Femur (tissue), 1 donor: ENCODE measurements around the gene CCDC68.

Experiments
- DNase-seq: peaks from one replicate; pipeline ENCODE4 v3.0.0-alpha.2; 2017

Gene CCDC68

DNA sequence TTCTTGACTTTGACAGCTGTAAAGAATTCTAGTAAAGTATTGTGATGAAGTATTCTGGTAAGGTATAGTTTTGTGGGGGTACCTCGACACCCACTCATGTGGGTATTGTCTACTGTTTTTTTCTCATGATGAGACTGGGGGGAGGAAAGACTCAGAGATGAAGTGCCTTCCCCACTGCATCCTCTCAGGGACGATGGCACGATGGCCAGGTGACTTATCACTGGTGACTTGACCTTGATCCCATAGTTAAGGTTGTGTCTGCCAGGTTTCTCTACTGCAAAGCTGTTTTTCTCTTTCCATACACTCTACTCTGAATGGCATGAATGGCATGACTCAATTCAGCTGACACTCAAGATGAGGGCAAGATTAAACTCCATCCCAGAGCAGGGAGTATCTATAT lies 936 bp upstream of the CCDC68 start:
- DNase-seq, result no peak

DNA sequence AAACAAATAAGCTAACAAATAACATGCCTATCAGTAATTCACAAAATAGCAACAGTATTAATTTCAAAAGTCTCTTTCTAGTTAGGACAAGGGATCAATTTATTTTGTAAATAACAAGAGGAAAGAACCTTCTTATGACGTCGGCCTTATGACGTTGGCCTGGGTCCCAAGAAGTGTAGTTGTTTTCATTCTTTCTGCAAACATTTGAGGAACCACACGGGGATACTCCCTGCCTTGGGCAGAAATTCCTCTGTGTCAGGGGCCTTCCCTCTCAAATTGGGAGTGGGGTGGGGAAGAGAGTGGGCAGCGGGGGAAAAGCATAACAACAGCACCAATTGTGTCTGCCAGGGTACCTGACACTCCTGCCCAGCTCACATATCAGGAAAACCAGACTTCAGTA lies 1.3 kb downstream of the CCDC68 start:
- no peak for DNase-seq

DNA sequence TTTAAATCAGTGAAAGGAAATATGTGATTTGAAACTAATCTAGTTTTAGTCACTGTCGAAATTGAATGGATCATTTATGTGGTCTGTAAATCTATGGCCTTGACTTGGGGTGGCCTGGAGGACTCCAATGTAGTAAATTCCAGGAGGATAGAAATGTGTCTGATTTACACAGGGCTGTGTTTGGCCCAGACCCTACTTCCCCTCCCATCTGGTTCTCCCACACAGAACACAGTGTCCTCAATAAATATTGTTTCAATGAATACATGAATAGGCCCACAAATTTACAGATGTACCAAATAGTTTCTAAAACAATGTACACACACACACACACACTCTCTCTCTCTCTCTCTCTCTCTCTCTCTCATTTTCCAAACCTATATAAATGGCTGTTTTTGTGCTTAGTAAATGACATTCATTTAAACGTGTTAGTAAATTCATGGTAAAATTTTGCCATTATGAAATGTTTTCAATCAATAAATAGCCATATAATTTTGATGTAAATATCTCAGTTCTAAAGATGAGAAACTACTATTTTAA lies 1.9 kb downstream of the CCDC68 start:
- no peak for DNase-seq

DNA sequence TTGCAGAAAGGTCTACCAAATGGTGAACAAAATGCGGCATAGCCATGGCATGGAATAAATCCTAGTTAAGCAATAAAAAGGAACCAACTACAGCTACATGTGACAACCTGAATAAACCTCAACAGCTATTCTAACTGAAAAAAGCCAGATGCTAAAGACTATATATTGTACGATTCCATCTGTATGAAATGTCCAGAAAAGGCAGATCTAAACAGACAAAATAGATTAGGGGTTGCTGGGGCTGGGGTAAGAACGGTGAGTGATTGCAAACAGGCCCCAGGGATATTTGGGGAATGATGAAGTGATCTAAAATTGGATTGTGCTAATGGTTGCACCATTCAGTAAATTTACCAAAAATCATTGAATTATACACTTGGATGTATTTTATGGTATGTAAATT lies 2.8 kb downstream of the CCDC68 start:
- no peak for DNase-seq

DNA sequence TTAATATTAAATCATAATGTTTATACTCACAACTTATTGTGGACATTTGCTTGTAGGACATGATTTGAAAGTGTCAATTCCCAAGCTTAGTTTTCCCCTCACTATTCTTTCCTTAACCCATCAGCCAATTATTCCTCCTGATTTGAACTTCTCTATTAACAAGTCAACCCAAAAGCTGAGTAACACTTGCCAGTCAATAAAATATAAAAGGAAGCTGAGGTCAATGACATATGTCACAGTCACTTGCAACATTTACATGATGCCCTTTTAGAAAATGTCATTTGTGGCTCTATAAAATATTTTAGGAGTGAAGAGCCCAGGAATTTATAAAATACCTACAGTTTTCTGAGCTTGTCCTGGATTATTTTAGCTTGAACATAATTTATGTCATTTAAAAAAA lies 7.2 kb downstream of the CCDC68 start:
- no peak for DNase-seq

DNA sequence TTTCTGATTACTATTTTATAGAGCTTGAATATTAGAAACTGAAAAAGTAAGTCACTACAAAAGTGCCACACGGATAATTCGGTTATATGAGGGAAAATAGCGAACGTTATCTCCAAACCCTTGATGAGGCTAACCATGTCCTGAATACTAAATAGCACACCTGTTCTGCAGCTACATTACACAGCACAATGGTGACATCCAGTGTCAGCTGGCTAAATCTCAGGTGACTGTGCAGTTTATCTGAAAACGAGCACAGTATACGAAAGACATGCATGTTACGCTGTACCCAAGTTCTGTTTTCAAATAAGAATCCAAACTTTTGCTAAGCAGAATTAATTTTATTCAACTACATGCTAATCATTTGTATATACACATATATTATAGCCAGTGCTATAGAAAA lies 9.0 kb downstream of the CCDC68 start:
- DNase-seq, result no peak

DNA sequence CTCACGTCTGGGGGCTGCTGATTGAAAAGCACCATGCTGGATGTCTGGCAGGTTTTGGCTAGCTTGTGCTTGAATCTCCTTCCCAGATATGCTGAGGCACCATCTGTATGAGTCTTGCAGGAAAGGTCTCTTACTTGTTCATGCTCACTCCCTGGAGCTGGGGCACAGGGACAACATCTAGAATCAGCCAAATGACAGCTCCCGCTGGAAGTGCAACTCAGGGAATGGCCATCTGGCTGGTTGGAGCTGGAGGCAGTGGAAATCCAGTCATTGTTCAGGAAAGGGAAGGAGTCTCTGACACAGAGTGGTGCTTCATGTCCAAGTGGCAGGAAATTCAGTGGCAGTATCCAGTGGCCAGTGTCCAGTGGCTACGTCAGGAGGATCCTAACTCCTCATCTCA lies 9.7 kb downstream of the CCDC68 start:
- no peak for DNase-seq

DNA sequence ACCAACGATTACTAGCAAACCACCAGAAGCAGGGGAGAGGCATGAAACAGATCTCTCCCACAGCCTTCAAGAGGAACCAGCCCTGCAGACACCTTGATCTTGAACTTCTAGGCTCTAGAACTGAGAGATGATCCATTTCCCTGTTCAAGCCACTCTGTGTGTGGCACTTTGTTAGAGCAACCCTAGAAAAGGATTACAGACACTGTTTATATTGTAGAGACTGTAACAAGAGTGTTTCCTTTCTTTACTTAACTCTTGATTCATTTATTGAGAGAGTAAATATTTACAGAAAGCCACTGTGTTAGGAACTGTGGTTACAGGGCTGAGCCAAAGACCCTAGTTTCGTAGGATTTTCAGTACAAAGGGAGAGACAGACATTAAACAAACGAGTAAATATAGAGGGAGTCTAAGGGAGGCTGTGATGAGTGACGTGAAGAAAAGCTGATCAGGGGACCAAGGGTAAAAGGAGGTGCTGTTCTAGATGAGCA lies 10.9 kb downstream of the CCDC68 start:
- DNase-seq, result no peak

DNA sequence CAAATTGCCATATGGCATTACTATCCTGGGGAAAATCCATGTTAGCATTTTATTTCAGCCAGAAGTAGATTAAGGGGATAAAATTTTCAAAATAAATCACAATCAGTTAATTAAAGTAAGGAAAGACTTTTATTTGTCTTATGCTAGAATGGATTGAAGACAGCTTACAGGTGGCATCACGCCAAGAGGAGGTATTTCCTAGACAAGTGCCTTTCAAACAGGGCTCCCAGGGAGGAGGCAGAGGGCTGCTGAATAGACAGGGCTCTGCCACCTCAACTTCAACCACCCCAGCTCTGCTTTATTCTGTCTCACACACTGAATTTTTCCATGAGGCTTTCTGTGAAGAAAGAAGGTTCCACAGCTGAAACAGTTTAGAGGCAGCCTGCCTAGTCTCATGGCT lies 12.2 kb downstream of the CCDC68 start:
- DNase-seq, result no peak

DNA sequence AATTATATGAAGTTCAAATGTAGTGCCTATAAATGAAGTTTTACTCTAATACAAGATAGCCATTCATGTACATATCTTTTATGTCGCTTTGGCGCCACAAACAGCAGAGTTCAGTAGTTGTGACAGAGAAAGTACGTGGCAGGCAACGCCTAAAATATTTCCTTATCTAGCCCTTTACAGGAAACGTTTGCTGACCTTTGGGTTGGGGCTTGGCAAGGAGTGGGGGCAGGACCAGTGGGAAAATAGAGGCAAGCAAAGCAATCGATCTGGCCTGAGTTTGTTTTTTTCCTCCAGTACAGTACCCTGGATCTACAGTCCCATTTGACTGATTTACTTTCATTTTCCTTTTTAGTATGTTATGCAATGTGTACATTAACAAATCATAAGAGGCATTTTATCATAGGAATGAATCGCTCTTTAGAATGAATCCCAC lies 13.1 kb downstream of the CCDC68 start:
- peak; percentile 32 for DNase-seq

DNA sequence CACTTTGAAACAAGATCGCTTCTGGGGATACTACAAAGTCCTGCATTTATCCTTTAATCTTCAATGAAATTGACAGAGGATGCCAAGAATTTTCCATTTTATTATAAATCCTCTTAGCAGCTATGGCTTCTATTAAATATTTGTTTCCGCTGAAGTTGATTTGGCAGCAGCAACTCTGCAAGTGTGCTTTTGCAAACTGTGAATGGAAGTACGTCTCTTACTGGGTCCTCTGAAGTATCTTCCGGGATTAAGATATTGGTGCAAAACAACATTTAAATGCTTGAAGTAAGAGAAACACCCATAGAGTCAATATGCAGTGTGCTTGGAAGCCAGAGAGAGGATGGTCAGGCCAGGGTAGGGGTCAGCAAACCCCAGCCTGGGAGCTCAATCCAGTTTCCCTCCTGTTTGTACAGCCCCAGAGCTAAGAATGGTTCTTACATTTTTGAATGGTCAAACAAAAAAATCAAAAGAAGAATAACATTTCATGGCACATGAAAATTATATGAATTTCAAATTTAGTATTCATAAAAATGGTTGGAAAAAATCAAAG lies 13.6 kb downstream of the CCDC68 start:
- DNase-seq, result no peak

DNA sequence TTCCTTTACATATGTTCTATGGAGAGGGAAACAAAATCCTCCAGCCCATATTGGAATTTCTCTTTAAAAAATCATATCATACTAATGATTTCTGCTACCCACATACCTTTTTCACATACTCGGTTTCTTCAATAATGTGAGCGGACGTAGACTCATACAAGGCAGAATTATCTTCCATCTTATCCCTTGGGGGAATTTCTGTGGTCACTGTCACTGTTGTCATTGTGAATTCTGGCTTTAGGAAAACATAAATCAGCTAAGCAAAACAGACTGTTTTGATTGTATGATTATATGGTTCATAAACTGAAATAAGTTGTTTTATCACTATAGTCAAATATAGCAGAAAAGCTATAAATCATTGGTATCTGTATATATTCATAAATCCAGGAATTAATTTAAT lies 16.7 kb downstream of the CCDC68 start:
- DNase-seq, result no peak

DNA sequence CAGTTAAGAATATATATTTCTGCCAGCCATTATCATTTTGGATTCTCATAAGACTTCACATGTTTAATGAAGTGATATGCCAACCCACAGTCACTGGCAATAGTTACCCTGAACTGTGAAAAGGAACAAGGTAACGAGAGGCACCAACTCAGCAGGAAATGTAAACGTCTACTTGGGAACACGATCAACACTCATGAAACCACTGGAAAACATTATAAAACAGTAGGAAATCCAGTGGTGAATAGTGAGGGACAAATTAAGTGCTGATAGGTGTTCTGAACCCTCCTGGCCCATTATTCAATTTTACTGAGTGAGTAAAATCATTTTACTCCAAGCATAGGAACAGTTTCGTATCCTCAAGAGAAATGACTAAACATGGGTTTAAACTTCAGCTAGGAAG lies 17.1 kb downstream of the CCDC68 start:
- no peak for DNase-seq

DNA sequence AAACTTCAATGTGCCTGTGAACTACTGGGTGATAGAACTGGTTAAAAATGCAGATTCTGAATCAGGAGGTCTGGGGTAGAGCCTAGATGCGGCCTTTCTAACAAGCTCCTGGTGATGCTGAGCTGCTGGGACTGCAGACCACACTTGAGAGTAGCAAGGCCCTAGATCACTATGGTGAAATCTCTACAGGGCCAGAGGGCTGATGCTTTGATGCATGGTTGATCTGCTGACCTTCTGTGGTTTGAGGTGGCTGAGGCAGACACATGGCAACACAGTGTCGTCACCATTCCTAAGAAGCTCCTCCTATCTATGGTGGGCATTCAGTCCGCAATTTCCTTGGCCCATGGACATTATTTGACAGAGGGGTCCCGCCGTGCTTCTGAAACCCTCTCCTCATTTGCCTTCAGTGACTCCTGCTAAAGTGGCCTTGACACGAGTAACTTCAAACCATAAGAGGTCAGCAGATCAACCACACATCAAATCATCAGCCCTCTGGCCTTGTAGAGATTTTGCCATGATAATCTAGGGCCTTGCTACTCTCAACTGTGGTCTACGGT lies 19.8 kb downstream of the CCDC68 start:
- no peak for DNase-seq

DNA sequence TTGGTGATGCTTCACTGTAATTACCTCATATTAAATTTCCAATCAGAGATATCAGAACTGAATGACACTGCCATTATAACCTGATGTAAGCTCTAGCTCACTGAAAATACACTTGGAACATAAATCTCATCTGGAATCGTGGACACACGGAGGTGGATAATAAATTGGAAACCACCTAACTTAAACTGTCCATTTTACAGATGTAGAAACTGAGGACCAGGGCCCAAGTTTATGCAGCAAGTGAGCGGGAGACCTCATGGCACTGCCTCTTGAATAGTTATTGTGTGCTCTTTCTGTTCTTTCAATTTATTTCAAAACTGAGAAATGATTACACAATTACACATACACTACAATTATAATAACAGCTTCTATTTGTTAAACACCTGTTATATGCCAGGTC lies 20.8 kb downstream of the CCDC68 start:
- DNase-seq, result no peak

DNA sequence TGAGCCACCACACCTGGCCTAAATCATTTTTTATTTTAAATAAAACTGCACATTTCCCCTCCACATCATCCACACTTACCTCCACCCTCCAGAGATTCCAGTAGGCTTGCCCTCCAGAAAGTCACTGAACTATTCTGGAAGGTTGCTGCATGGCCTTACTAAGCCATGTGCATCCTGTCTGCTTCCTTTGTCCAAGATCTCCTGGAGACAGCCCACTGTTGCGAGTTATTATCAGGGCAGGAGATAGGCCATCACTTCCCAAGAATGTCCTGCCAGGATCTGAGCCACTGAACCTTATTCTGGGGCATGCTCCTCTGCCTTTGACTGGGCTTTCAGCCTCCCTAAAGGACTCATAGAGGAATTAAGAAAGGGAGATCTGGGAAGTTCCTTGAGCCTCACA lies 26.8 kb downstream of the CCDC68 start:
- DNase-seq, result no peak

DNA sequence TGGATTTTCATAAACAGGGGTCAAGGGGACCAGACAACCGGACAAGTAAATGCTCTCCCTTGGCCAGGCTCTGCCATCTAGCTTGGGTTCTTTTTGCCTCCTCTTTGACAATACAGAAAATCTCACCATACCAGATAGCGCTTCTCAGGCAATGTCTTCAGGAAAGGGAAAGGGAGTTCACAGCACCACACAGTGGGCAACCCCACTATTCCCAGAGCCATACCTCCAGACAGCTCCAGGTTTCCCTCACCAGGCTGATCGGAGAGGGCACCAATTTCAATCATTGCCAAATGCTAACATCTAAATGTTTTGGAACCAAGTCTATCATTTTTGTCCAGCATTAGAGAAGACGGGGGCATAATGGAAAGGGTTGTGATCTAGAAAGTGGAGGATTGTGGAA lies 28.1 kb downstream of the CCDC68 start:
- no peak for DNase-seq

DNA sequence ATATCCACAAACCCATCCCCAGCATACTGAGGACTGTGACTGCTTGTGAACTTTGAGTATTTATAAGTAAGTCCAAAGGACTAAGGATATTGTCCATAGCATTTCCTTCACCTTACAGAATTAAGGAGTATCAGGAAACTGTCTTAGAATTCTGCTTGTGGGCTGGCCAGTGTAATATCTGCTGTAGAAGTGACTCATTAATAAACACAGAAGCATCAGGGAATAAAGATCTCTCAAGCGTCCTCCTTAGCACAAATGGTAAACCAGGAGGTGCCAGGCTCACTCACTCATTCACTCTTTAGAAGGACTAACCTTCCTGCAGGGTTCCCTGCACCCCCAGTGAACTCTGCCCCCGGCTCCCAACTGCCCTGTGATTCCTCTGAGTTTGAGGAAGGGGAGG lies 31.0 kb downstream of the CCDC68 start:
- no peak for DNase-seq

DNA sequence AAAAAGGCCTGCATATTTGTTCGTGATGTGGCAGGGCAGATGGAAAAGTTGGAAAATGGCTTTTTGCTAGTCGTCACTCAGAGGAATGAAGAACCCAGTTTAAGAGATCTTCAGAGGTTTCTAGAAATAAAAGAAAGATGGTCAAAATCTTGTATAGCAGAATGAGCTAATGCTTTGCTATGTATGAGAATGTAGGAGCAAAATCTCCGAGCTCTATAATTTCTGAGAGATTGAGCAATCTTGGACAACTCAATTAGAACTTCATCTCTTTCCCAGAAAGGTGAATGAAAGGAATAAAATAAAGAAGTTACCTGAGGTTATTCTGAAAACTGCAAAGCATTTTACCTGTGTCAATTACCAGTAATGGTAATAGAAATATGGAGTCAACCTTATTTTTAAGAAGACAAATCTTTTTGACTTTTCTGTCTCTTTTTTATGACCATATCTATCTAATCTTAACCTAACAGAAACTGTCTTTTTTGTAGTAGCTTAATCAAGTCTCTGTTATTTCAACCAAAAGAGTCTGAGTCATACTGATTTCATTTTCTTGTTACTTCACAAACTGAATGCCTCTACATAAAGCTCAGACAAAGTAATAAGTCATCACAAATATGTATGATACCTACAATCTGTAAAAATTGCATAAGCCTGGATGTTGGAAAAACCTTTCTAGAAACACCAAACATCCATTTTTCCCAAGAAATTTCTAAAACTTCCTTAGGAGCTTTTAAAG lies 32.5 kb downstream of the CCDC68 start:
- DNase-seq, result no peak

DNA sequence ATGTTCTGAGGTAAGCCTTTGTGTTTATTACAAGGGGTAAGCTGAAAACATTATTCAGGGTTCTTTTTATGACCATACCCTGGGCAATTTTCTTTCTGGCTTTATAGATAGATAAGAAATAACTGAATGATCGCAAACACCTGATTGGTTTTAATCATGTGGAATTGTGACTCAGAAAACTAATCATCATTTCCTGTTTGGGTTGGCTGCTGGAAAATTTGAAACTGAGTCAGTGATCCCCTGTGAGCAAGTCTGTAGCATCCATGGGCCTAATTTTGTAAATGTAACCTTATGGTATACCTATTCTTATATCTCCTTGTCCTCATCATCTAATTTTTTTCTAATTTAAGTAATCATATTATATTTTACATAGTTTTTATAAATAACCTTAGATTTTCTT lies 34.3 kb downstream of the CCDC68 start:
- DNase-seq, result no peak

DNA sequence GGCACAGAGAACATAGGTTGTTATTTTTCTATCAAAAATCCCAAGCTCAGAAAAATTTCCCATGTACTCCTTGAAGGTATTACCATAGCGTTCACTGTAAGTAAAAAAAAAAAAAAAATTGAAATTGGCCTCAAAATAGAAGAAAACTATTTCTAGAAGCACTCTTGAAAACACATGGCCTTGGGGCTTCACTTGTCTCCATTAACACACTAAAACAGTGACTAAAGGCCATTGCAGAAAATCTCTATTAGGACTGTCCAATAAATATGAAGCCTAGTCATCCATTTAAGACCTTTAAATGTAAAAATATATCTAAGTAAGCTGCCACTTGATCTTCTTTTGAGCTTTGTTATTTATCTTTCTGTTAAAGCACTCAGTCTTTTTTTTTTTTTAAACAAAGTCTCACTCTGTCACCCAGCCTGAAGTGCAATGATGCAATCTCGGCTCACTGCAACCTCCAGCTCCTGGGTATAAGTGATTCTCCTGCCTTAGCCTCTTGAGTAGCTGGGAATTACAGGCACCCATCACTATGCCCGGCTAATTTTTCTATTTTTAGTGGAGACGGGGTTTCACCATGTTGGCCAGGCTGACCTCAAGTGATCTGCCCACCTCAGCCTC lies 35.8 kb downstream of the CCDC68 start:
- DNase-seq, result no peak

DNA sequence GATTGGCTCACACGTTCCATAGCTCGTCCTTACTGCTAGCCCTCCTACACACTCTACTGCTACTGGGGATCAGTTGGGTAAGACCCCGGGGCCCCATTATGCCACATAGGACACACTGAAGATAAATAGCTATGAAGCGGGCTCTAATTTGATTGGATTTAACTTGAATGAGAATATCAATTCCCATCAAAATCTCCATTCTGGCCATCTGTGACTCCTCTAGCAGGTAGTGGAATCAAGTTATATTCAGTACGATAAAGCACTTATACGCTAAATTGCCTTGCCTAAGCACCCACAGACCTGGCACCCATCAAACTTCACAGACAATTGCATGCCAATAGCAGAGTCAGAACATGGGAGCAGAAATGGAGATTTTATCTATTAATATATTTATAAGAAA lies 39.8 kb downstream of the CCDC68 start:
- DNase-seq, result no peak

DNA sequence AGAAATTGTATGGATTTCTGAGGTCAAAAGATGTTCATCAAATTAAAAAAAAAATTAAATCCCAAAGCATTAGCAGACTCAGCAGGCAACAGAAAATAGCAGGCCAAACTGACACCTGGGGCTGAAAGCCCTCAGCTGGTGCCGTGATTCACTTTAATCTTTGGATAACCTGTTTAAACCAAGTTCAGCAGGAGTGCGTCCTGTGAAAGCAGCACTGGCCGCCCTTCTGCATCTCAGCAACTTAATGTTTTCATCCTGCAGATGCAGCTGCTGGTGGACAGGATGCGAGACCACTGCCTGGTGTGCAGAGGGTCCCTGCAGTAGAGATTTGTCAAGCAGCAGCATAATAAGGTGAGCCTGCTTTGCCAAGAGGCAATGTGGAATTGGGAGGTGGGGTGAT lies 41.2 kb downstream of the CCDC68 start:
- DNase-seq, result no peak

DNA sequence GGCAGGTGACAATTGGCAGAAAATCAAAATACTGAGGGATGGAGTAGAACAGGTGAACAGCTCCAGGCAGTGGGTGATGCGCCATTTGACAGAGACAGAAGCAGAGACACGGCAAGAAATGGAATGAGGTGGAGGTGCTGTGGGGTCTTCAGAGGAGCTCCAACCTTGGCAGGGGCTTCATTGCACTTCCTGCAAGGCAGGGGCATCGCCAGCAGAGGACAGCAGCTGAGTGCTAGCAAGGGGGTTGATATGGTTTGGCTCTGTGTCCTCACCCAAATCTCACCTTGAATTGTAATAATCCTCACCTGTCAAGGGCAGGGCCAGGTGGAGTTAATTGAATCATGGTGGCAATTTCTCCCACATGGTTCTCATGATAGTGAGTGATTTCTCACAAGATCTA lies 42.8 kb downstream of the CCDC68 start:
- DNase-seq, result no peak
